Amygdala (tissue), 56 donors: Measurements from ENCODE around the gene MYO15B.

Source experiments
- DNase-seq, 56 donors: peaks; one replicate each; lab custom pipeline; 2025; lab: John Stamatoyannopoulos, UW

MYO15B gene

DNA sequence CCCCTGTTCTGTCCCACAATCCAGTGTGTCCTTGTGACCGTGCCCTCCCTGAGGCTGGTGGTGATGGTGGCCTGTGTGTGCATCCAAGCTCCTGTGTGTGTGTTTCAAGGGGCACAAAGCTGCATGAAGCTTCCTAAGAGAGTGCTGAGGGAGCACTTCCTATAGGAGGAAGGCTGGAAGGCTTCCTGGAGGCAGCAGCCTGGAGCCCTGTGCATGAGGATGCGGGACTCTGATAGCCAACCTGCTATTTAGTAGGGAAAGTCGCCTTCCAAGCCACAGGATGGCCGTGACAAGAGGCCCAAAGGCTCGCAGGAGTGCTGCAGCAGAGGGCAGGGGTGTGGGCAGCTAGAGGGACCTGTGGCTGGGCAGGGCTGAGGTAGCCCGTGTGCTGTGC is 8.3 kb downstream of the MYO15B start:
- DNase-seq: no peak

DNA sequence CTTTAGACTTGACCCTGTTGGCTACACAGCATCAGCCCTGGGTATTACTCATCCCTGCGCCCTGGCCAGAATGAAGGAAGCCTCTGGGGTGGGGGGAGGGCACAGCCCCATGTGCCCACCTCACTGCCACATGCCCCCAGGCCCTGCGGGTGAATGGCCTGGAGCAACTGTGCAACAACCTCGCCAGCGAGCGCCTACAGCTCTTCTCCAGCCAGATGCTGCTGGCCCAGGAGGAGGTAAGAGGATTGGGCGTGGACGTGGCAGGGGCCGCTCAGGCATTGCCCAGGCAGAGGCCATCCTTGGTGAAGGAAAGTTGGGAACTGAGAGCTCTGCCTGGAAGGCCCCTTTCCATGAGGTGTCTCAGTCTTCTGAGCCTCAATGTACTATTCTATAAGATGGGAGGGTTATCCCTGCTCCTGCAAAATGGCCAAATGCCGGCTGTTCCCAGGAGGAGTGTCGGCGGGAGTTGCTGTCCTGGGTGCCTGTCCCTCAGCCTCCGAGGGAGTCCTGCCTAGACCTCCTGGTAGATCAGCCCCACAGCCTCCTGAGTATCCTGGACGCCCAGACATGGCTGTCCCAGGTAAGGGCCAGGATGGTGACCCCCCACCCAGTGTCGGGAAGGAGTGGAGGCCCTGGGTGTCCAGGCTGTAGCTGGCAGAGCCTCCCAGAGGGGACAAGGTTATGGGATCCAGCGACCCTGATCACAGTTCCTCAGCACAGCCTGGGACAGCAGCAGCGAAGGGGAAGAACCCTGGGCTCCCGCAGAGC is 8.9 kb downstream of the MYO15B start:
- no peak for DNase-seq

DNA sequence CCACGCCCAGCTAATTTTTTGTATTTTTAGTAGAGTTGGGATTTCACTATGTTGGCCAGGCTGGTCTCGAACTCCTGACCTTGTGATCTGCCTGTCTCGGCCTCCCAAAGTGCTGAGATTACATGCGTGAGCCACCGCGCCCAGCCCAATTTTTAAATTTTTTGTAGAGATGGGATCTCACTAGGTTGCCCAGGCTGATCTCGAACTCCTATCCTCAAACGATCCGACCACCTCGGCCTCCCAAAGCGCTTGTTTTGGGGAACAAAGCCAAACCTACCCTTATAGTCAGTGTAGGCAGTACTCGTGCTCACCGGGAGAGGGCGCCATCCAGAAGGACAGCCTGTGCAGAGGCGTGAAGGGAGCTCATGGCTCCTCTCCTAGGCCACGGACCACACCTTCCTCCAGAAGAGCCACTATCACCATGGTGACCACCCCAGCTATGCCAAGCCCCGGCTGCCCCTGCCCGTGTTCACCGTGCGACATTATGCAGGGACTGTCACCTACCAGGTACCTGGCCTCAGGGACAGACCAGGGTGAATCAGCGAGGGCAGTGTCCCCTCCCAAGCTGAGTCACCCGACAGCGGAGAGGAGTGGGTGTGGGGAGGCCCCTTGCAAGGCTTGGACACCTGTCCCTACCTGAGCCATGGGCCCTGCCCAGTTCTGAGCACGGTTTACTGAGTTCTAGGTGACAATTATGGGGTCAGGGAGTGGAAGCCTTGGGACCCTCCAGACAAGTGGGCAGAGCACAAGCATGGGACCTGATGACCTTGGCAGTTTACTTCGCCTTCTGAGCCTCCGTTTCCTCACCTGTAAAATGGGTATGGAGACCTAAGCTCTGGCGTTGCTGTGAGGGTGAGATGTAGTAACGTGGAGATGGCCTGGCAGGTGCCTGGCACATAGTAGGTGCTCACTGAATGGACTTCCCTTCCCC is 13.7 kb downstream of the MYO15B start:
- peak in 15 of 56 donors; percentile 3 to 66 (median 25) for DNase-seq

DNA sequence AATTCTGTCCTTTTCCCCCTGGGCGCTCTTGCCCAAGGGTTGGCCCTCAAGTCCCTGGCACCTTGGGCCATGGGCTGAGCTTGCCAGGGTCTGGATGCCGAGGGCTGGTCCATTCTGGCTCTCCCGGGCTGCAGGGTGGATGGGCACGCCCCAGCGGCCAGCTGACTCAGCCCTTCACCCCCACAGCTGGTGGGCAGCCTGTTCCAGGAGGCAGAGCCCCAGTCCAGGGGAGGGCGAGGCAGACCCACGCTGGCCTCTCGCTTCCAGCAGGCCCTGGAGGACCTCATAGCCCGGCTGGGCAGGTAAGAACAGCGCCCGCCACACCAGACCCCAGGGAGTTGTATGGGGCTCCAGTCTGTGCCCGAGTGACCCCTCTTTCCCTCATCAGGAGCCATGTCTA is 15.0 kb downstream of the MYO15B start:
- DNase-seq: no peak

DNA sequence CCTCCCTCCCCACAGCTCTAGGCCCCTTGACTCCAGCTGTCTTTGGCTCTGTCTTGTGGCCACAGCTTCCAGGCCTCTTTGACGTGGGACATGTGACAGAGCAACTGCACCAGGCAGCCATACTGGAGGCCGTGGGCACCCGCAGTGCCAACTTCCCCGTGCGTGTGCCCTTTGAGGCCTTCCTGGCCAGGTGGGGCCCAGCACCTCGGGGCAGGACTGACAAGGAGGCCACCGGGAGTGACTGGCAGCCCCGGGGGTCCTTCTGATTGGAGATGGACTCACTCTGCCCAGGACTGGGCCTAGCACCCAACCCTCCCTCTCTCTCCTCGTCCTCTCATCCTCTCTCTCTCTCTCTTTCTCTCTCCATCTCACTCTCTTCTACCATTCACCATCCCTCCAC is 15.5 kb downstream of the MYO15B start:
- no peak for DNase-seq

DNA sequence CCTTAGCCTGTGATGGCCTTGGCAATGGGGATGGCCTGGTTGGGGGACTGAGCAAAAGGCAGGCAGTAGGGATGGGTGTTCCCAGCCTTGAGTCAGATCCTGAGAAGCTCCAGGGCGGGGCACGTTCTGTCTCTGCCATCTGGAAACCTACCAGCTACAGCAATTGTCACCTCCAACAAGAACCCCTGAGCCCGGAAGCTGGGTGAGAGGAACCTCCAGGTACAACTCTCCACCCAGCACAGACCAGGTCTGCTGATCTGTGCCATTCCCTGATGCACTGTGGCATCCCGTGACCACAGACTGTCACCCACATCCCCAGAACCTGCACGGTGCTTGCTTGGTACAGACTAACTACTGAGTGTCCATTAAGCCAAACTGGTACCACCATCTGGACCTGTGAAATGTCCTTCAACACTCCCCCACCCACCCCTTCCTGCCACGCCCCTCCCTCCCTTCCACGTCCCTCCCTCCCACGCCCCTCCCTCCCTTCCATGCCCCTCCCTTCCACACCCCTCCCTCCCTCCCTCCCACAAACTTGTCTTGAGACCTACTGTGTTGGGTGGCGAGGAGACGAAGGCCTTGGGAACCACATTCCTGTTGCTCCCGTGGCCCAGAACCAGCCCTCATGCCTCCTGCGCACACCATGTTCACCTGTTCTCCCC is 16.6 kb downstream of the MYO15B start:
- no peak for DNase-seq

DNA sequence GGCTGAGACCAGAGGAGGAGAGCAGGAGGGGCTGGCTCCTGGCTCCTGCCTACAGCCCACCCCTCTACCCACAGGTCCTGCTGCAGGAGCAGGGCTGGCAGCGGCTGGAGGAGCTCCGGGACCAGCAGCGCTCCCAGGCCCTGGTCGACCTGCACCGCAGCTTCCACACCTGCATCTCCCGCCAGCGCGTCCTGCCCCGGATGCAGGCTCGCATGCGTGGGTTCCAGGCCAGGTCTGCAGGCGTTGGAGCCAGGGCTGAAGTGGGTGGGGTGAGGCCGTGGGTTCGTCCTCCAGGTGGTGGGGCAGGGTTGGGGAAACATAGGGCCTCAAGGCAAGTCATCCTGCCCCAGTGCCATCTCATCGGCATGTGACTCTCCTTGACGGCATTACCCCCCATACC is 18.2 kb downstream of the MYO15B start:
- no peak for DNase-seq

DNA sequence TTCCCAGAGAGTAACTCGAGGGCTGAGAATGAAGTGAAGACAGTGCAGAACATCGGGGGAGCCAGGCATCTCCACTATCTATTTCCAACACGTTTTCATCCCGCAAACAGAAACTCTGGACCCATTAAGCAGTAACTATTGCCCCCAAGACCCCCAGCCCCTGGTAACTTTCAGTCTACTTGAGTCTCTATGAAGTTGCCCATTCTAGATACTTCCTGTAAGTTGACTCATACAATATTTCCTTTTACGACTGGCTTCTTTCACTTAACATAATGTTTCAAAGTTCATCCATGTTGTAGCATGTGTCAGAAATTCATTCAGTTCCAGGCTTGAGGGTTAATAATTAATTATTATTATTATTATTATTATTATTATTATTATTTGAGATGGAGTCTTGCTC is 19.5 kb downstream of the MYO15B start:
- DNase-seq: no peak

DNA sequence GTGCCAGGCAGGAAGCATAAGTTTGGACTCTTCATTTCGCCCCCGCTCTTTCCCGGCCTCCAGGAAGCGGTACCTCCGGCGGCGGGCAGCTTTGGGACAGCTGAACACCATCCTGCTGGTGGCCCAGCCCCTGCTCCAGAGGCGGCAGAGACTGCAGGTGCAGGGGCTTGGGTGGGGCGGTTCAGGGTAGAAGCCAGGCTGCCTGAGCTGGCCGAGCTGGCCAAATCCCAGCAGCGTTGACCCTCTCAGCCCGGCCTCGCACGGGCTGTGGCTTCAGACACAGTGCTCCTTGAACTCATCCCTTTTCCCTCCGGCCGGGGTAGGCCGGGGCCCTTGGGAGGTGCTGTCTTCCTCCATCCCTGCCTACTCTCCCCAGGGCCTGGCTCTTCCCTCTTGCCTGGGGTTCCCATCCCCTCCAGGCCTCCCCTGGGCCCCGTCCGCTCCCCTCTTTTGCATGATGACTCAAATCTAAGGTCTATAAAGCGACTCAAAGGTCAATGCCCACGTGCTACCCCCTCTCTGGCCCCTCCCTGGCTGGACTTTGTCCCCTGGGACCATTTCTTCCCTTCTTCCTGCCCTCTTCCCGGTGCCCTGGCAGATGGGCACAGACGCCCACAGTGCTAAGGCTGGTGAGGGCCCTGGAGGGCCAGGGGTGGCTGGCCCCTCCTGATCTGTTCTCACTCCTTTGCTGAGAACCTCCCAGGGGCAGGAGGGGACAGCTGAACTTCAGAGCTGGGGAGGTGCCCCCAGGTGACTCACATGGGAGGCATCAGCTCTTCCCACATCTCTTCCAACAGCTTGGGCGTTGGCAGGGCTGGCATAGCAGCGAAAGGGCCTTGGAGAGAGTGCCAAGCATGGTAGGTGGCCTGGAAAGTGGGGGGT is 22.7 kb downstream of the MYO15B start:
- DNase-seq: no peak

DNA sequence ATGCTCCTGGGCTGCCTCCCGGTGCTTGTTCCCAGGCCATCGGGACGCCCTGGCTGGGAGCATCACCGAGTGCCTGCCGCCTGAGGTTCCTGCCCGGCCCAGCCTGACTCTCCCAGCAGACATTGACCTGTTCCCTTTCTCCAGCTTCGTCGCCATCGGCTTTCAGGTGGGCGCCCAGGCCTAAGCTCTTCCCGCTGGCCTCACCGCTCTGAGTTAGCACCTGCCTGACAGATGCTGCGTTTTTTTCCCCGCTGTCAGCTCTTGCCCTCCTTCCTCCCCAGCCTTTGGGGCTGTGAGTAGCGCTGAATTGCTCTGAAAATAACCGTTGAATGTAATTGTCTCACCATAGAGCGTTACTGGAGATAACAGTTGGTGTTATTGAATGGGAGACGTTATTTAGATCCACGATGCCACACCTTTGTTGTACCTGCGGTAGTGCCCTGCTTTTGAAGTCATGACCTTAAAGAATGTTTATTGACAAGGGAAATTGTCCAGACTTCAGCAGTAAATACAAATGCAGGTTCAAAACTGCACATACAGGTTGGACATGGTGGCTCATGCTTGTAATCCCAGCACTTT is 24.3 kb downstream of the MYO15B start:
- no peak for DNase-seq

DNA sequence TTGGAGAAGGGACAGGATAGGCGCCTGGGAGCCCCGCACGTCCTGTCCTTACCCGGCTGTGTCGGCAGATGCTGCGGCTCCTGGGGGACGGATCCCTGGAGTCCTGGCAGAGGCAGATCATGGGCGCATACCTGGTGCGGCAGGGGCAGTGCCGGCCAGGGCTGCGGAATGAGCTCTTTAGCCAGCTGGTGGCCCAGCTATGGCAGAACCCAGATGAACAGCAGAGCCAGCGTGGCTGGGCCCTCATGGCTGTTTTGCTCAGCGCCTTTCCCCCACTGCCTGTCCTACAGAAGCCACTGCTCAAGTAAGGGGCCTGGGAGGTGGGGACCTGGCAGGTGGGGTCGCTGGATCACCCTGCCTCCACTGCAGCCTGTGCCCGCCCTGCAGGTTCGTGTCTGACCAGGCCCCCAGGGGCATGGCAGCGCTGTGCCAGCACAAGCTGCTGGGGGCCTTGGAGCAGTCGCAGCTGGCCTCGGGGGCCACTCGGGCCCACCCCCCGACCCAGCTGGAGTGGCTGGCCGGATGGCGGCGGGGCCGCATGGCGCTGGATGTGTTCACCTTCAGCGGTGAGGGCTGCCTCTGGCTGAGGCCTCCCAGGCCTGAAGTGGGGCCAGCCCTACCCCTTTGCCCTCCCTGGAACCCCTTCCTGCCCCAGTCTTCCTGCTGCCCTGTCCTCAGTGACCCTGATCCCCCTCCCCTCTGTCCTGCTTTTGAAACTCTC is 25.5 kb downstream of the MYO15B start:
- no peak for DNase-seq

DNA sequence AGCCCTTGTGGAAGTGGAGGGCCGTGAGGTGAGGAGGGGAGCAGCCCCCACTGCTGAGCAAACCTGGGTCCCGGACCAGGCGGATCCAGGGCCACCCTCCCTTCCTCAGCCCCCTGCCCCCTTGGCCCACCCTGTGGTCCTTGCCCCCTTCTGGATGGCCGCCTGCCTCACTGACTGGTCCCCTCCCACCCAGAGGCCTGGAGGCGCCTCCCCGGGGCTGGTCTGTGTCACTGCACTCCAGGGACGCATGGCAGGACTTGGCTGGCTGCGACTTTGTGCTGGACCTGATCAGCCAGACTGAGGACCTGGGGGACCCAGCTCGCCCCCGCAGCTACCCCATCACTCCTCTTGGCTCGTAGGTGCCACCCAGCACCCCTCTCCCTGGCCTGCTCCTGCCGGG is 26.4 kb downstream of the MYO15B start:
- no peak for DNase-seq

DNA sequence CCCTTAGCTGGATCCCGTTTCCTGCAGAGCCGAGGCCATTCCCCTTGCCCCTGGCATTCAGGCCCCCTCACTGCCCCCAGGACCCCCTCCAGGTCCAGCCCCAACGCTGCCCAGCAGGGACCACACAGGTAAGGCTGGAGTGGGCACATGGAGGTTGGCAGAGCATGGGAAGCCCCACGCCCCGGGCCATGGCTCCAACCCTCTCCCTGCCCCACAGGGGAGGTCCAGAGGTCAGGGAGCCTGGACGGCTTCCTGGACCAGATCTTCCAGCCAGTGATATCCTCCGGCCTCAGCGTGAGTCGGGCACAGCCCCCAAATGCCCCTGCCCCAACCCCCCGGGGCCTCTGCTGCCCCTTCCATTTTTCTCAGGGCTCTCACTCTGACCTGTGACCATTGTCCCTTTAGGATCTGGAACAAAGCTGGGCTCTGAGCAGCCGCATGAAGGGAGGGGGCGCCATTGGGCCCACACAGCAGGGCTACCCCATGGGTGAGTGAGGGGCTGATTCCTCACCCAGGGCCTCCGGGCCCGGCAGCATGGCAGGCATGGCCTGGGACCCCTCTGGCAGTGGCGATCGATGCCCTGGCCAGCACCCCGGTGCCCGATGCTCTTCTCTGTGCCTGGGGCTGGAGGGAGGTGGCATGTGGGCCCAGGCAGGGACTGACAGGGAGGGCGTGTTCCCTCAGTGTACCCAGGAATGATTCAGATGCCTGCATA is 27.1 kb downstream of the MYO15B start:
- no peak for DNase-seq

DNA sequence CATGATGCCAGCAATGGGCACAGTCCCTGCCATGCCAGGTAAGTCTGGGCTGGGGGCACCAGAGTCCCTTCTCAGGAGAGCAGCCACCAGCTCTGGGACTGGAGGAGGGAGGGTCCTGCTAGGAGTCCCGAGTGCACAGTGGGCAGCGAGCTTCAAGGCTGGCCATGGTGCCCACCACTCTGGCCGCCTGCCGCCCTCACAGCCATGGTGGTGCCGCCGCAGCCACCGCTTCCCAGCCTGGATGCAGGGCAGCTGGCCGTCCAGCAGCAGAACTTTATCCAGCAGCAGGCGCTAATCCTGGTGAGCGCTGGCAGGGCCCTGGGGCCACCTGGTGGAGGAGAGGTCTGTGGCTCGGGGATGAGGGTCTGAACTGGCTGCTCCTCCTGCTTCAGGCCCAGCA is 27.7 kb downstream of the MYO15B start:
- DNase-seq: no peak

DNA sequence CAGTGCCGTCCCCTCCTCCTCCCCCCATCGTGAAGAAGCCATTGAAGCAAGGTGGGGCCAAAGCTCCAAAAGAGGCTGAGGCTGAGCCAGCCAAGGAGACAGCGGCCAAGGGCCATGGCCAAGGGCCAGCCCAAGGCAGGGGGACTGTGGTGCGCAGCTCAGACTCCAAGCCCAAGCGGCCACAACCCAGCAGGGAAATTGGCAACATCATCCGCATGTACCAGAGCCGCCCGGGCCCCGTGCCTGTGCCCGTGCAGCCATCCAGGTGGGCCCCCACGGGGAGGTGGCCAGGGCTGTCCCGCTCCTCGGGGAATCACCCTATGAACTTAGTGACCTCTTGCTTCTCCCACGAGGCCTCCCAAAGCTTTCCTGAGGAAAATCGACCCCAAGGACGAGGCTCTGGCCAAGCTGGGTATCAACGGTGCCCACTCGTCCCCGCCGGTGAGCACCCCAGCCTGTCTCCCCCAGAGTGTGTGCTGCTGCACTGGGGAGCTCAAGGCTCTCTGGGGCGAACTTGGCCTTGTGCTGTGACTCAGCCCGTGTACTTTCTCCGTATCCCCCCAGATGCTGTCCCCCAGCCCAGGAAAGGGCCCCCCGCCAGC is 29.0 kb downstream of the MYO15B start:
- no peak for DNase-seq

DNA sequence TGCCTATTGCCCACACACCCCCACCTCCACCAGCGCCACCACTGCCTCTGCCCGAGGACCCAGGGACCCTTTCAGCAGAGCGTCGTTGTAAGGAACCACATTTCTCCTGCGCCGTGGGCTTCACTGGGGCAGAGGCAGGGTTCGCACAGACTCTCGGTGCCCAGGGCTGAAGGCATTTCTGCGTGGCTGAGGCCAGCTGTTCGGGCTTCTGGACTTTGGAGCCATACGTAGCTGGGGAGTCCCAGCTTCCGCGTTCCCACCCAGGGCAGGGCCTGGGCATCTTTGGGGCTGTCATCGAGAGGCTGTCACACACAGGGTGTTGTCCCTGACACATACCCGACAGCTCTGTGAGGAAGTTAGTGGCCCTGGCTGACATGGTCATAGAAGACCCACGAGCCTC is 29.6 kb downstream of the MYO15B start:
- DNase-seq: no peak

DNA sequence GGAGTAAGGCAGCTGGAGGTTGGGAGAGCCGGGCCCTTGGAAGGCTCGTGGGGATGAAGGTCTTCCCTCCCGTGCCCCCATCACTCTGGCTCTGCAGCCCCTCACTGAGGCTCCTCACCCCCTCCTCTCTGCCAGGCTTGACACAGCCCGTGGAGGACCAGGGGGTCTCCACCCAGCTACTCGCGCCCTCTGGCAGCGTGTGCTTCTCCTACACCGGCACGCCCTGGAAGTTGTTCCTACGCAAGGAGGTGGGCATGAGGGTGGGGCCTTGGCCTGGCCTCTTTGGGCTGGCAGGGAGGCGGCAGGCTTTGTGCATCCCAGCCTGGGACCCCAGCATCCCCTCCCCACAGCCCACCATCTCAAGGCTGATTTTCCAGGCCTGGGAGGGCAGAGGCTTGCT is 30.1 kb downstream of the MYO15B start:
- no peak for DNase-seq
